Middle frontal gyrus (tissue), 1 donor: Measurements from ENCODE around the gene KRTAP10-11.
"Not testable (repeated sequence)": the region's sequence is repeated elsewhere in the genome, so short reads cannot be mapped to it uniquely, and the experiment has no call there.

ENCODE experiments used
- DNase-seq: peaks from one replicate; pipeline ENCODE4 v3.0.0-alpha.2; 2015; ENCODE audit warnings: low spot score; ENCODE audit errors: extremely low spot score

KRTAP10-11 gene

GRCh38 chr21:44638506-44639330 lies 7.5 kb upstream of the KRTAP10-11 start:
- not testable (repeated sequence) for DNase-seq

- no peak for DNase-seq
Observed at GRCh38 chr21:44639331-44639655, 6.9 kb upstream of the KRTAP10-11 start.

GRCh38 chr21:44640761-44641160 lies 5.5 kb upstream of the KRTAP10-11 start:
- DNase-seq, result no peak

GRCh38 chr21:44643741-44644310 lies 2.4 kb upstream of the KRTAP10-11 start:
- DNase-seq, result no peak

GRCh38 chr21:44644878-44645277 lies 1.3 kb upstream of the KRTAP10-11 start:
- DNase-seq, result no peak

- no peak for DNase-seq
Observed at GRCh38 chr21:44647222-44647552, 973 bp downstream of the KRTAP10-11 start.

GRCh38 chr21:44648557-44649311 lies 2.5 kb downstream of the KRTAP10-11 start:
- no peak for DNase-seq

GRCh38 chr21:44649521-44650100 lies 3.4 kb downstream of the KRTAP10-11 start:
- no peak for DNase-seq

- DNase-seq, result no peak
Observed at GRCh38 chr21:44650265-44650972, 4.2 kb downstream of the KRTAP10-11 start.

- no peak for DNase-seq
Observed at GRCh38 chr21:44650973-44651675, 4.9 kb downstream of the KRTAP10-11 start.

- DNase-seq, result no peak
Observed at GRCh38 chr21:44653123-44653522, 6.9 kb downstream of the KRTAP10-11 start.

GRCh38 chr21:44653656-44654575 lies 7.7 kb downstream of the KRTAP10-11 start:
- no peak for DNase-seq

- DNase-seq, result no peak
Observed at GRCh38 chr21:44654576-44655175, 8.5 kb downstream of the KRTAP10-11 start, which contains the start of gene KRTAP12-4. KRTAP12-4 (minus strand) TSS chr21:44654659; CDS start chr21:44654614, 45 bp downstream.

- no peak for DNase-seq
Observed at GRCh38 chr21:44656868-44657267, 10.7 kb downstream of the KRTAP10-11 start.

GRCh38 chr21:44657635-44658540 lies 11.7 kb downstream of the KRTAP10-11 start, which contains the start of gene KRTAP12-3:
KRTAP12-3 (plus strand) TSS chr21:44657932; CDS start chr21:44657980, 48 bp downstream.
- DNase-seq, result no peak

GRCh38 chr21:44658541-44658910 lies 12.3 kb downstream of the KRTAP10-11 start:
- DNase-seq, result no peak

- DNase-seq, result no peak
Observed at GRCh38 chr21:44658913-44659595, 12.8 kb downstream of the KRTAP10-11 start.
